NAMALWA (cell line): ENCODE data around the gene IQCH.
A peak's percentile ranks its signal among the peaks of the same experiment; 100 is the strongest.

ENCODE experiments used
- DNase-seq: peaks from one replicate; pipeline ENCODE4 v3.0.0-alpha.2; 2015; ENCODE audit warnings: low spot score

IQCH gene

DNA sequence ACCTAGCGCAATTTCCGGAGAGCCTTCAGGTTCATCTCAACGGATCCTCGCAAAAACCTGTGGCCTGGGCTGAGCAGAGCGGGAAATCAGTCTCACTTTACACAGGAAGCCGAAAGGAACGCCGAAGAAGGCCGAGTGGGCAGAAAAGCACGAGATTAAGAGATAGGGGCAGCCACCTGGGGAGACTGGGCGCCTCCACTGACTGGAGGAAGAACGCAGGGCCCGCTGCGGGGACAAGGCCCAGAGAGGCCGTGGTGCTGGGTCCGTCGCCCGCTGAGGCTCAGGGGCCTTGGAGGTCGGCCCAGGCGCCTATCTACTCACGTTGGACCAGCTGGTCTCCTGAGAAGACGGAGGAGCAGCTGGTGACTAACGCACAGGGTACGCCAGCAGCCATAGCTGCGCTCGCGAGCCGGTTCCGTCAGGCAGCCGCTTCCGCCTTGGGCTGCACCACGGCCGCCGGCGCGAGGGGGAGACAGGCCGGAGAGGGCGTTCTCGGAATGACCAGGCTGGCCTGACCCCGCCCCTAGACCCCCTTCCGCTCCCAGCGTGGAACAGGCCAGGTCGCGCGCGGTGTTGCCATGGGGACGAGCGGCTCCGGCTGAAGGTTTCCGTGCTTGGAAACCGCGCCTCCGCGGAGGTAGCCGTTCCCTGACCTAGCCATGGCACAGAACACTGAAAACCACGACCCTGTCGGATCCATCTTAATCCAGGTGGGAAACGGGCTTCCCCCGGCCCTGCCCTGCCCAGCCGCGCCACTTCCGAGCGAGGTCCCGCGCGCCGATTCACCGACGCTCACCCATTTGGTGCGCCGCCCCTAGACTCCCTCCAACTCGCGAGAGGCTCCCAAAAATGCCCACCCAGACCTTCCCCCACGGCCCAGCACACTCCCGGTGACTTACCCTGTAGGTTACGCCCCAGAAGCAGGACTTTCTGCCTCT is at the start of gene IQCH, which contains the start of gene AAGAB:
Gene IQCH, plus strand, starts transcription at position 549 of the 938 bp plus-strand sequence. Its CDS starts 111 bp downstream, at position 660.
Gene AAGAB, minus strand, starts transcription at position 424 of the 938 bp plus-strand sequence. Its CDS starts 30 bp downstream, at position 394.
- DNase-seq, result peak; percentile 97

DNA sequence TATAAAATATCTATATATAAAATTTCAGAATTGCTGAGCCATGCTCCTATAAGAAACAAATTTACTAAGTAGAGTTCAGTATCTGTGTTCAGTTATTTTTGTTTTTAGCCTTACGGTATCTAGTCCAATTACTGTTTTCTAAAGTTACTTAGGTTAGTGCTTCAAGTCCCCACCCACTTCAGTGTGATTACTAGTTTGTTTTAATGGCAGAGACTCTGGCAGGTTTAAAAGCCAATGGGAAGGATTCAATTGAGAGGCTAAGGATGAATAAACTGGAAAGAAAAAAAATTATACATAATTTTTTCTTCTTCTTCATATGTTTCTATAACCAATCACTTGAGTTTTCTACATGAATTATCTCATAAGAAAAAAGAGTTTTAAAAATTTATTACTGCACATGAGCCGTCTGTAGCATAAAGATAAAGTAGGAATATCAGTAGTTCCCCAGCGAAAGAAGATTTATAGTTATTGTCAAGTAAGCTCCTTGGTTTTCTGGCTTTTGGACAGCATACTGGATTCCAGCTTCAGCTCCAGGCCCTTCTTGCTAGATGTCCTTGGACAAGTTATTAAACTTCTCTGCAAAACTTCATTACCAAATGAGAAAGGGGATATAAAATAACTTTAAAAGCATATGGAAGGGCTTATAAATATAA is 46.9 kb upstream of the IQCH start:
- no peak for DNase-seq

DNA sequence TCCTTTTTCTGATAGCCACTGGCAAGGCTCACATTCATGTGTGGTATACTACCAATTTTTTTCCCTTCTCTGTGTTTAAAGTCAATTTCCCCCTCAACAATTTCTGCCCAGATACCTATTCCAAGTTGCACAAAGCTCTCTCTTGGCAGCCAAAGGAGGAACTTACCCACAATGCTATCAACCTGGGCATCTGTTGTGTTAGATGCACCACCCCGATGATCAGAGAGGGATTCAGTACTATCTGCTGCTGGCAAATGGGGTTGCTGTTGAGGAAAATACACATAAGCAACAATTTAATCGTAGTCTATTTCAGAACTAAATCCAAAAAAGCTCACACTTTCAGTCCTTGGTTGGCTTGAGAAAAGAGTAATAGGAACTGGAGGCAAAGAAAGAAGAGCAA is 46.2 kb upstream of the IQCH start:
- no peak for DNase-seq

DNA sequence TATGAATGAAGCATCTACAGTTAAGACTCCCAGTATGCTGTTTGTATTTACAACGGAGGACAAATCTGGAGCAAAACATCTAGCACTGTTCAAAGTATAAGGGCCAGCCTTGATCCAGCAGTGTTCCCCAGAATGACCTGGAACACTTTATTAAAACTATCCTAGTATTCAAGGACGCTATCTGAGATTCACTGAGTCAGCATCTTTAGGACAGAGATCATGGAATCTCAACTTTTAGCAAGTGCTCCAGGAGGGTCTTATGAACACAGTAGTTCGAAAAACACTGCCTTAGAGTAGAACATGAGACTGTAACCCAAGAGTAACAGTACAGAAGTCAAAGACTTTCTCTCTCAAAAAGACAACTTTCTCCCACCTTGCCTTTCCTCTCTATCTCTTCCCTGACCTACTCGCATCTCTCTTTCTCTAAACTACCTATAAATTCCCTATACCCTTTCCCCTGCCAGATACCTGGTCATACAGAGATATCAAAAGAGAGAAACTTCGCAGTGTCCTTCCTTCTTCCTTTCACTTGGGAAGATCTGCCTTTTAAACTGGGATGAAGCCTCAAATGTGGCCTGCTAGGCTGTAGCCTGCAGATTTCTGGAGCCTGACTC is 43.9 kb upstream of the IQCH start:
- no peak for DNase-seq

DNA sequence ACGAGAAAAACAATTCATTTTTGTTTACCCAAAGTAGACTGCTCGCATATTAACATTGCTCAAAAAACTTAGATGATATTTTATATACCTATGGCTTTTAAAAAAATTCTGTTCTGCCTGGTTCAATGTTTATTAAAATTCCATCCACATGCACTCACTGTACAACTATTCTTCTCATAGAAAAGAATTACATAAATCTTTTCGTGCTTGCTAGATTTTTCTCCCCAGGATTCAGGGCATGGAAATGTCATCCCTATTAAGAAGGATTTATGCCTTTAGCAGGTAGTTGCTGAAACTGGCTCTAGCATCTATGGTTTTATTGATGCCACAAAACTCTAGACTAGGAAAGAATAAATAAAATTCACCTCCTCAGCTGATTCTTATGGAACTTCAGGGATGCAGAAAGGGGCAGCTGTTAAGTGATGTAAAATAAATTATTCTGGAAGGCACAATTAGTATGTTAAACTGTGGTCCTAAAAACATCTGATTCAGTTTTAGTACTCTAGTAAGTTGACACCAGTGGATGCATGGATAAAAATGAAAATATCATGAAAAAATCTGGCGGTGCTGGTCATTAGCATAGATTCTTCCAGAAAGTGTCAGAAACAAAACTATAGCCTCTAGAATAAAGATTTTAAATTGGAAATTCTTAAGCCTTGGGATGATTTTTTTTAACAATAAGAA is 41.8 kb upstream of the IQCH start:
- DNase-seq, result no peak

DNA sequence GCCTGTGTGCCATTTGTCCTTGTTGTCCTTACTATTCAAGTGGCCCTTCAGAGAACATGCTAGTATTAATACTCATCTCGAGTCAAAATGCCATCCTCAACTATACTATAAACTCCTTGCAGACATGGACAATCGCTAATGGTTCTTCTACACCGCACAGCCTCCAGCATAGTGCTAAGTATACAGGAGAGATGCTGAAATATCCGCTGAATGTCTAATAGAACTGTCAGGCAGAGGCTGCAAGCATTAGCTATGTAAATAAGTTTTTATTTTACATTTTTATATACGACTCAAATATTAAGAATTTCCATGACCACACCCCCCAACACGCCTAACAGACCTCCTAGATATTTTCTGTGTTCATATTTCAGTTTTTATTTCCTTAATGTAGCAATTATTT is 39.5 kb upstream of the IQCH start:
- DNase-seq, result no peak

DNA sequence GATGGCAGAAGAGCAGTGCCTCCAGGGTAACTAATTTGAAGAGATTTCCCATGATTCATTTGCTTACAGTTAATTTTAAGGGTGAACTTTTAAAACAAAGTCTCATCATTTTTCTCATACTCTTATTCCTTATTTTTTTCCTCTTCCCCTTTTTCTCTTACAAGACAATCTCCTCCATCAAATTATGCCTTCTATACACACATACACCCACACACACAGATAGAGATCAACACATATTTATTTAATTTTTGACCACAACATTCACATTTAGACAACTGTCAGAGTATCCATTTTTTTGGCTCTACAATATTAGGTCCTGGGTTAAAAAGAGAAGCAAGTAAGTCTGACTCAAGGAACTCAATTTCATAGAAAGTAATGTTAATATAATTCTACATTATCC is 37.7 kb upstream of the IQCH start:
- no peak for DNase-seq

DNA sequence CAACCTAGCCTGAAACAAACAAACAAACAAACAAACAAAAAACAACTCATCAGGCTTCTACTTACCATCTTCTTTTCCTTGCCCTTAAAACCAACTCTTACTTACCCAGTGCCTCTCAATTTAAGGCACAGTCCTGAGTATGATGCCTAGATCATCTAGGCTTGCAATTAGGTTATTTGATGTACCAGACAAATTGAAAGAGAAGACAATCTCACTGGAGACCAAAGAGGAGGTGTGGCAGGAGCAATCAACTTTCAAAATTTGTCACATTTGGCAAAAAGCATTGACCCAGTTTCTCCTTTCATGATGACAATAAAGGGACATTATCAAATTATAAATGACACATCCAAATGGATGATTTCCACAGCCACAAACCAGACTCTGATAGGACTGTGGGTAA is 36.2 kb upstream of the IQCH start:
- no peak for DNase-seq

DNA sequence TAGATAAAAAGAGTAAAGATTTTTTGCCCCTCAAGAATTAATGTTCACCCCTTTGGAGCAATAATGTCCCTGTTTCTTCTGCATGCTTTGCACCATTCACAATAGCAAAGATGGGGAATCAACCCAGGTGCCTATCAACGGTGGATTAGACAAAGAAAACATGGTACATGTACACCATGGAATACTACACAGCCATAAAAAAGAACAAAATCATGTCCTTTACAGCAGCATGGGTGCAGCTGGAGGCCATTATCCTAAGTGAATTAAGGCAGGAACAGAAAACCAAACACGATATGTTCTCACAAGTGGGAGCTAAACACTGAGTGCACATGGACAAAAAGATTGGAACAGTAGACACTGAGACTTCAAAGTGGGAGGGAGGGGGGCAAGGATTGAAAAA is 35.3 kb upstream of the IQCH start:
- DNase-seq, result no peak

DNA sequence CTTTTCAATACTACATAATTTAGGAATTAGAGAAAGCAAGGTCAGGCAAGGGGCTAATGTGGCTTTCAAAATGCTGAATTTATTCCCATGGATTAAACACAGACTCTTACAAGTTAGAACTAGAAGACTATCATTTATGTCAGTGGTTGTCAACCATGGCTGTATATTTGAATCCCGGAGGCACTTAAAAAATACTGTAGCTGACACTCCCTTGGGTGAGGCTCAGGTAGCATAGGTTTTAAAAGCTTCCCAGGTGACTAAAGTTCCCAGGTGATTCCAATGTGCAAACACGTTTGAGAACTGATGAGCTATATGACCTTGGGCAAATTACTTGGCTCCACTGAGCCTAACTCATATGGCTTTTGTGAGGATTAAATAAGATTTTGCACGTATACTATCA is 29.7 kb upstream of the IQCH start:
- no peak for DNase-seq

DNA sequence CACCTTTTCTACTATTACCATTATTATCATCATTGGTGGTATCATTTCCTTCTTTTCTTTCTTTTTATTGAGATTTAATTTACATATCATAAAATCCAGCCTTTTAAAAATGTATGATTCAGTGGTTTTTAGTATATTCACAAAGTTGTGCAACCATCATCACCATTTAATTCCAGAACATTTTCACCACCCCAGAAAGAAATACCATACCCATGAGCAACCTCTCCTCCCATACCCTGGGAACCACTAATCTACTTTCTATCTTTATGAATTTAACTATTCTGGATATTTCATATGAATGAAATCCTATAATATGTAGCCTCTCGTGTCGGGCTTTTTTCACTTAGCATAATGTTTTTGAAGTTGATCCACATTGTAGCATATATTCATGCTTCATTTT is 29.2 kb upstream of the IQCH start:
- no peak for DNase-seq

DNA sequence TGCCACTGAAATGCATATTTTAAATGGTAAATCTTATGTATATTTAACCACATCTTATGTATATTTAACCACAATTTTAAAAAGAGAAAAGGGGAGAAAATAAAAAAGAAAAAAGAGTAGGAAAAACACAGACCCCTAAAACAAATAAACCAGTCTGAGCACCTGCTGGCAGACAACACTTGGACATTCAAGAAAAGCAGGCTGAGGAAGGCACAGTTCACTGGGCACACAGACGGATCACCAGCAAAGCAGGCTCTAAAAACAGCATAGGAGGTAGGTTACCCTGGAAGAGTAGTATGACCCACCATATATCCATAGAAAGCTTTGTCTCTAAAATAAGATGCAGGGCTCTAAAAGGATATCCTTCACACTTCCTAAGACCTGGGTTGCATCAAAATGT is 27.2 kb upstream of the IQCH start:
- no peak for DNase-seq

DNA sequence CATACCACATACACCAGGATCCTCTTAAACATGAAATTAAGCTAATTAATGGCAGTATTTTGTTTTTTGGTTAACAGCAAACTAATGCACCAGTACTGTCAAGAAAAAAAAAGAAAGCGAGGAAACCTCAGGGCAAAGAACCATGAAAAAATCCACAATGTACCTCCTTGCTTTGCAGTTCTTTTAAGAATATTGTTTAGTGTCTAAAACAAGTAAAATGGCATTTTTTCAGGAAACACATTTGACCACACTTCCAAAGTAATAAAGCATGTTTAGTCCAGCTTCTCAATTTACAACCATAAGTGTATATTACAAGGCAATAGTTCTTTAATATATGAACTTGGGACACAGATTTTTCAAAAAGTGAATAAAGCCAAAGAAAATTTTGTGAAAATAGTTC is 26.7 kb upstream of the IQCH start:
- DNase-seq, result no peak

DNA sequence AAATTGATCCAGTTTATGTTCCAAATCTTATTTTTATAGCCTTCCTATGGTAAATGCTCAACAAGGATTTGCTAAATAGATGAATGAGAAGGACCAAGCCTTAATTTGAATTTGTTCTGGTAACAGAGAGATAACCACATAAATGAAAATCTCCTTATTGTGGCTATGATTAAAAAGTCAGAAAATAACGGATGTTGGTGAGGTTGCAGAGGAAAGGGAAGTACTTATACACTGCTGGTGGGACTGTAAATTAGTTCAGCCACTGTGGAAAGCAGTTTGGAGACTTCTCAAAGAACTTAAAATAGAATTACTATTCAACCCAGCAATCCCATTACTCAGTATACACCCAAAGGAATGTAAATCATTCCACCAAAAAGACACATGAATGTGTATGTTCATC is 26.3 kb upstream of the IQCH start:
- no peak for DNase-seq

DNA sequence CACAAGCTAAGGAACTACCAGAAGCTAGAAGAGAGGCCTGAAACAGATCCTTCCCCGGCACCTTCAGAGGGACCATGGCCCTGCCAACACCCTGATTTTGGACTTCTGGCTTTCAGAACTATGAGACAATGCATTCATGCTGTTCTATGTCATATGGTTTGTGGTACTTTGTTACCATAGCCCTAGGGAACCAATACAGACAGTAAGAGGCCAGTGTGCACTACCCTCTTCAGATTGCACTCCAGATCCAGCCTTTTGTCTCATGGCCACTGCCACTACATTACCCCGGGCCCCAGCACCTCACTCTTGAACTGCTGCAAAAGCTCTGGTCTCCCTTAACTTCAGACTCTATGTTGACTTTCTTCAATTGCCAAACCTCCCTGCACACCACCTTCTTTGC is 24.1 kb upstream of the IQCH start:
- DNase-seq, result no peak

DNA sequence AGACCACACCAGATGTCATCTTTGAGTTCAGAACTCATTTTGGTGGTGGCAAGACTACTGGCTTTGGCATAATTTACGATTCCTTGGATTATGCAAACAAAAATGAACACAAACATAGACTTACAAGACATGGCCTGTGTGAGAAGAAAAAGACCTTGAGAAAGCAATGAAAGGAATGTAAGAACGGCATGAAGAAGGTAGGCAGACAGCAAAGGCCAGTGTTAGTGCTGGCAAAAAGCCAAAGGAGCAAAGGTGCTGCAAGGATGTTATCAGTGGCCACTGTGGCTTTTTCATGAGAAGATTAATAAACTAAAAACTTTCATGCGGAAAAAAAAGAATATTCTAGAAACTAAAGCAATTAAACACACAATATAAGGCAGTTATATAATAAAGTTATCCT is 22.0 kb upstream of the IQCH start:
- no peak for DNase-seq

DNA sequence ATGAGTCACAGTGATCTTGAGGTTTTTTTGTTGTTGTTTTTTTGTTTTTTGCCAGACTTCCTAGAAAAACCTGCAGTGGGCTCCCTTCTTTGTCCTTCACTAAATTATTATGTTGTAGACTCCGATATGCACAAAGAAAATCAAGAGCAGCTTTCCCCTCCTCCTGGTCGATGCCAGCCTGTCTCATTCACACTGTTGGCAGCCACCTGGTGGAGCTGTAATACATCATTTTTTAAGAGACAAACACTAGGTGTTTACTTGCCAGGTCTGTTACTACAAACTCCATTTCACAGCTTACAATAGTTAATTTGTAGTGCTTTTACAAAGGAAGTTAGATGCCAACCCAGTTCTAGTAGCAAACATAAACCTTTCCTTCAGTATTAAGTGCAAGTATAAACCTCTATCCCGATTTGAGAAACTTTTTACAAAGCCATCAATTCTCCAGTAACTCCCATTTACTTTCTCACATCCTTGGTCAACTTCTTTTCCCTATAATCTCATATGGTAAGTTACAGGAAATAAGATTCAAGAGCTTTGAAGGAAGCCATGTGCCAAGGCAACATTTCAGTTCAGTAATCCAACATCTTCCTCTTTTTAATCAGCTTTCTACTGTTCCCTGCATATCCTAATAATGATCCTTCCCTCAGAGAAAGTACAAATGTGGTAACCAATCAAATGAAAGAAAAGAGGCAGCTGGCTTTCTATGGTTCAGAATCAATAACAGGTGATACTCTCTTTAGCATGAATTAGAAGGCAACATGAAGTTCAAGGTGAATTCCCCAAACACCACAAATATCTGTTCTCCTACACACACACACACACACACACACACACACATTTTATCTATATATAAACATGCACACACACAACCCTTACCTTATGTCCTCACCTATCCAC is 14.1 kb upstream of the IQCH start:
- DNase-seq, result peak; percentile 48

DNA sequence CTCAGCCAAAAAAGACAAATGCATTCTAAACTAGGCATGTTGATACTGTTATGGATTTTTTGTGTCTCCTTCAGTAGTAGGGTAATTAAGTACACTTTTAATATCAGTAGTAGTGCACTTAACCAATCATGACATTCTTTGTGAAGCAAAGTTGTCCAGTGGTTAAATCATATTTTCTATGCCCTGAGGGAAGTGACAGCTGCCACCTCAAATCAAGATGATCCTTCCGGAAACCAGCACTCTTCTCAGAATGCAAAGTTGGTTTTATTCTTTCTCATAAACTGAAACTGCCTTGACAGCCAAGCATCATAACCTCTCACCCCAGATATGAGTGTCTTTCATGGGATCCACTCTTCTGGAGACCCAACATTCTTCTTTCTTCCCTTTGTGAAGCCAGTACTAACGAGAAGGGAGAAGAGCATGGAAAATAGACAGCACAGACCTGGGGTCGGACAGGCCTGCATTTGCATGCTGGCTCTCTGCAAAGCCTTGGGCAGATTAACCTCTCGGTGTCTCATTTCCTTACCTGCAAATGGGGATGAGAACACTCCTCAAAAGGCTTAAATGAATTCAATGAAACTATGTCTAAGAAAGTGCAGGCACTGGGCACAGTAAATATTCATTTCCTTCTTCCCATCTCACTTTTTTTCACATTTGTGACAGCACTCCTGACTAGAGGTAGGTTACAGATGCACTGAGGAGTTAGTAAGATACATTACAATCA is 13.3 kb upstream of the IQCH start:
- DNase-seq, result peak; percentile 36

DNA sequence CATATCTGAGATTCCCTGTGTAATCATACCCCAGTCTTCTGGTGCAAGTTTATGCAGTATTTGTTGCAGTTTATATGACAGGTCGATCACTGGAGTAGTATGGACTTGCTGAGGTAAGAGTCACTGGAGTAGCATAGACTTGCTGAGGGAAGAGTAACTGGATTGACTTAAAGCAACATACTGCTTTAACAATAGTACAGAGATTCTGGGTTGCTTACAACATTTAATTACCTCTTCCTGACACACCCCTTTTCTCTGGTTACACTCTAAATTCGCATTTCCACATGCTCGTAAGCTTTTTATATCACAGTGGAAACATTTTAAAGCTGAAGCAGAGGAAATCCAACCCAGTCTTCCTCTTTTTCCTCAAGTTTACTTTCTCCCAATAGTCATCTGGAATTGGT is 11.9 kb upstream of the IQCH start:
- DNase-seq, result no peak

DNA sequence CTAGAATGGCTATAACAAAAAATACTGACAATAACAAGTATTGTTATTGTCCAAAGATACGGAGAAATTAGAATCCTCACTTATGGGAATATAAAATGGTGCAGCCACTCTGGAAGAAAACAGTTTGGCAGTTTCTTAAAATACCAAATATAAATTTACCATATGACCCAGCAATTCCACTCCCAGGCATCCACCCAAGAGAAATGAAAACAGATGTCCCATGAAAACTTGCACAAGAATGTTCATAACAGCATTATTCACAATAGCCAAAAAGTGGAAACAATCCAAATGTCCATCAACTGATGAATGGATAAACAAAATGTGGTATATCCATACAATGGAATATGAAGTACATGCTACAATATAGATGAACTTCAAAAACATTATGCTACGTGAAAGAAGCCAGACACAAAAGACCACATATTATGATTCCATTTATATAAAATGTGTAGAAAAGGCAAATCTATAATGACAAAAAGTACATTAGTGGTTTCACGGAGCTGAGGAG is 9.6 kb upstream of the IQCH start:
- DNase-seq, result no peak
